DMS153 treated with DMSO at 0.1 percent for 48 hours (cell line): ENCODE data around the gene PRRC2B.
"Not testable (repeated sequence)": the region's sequence is repeated elsewhere in the genome, so short reads cannot be mapped to it uniquely, and the experiment has no call there.

Experiments used
- DNase-seq: peaks from one replicate; lab custom pipeline; 2025; ENCODE audit not compliant: unreplicated experiment; lab: John Stamatoyannopoulos, UW

Gene PRRC2B

GRCh38 chr9:131433302-131433854 lies 39.5 kb downstream of the PRRC2B start:
- DNase-seq, result no peak

GRCh38 chr9:131434673-131435072 lies 40.8 kb downstream of the PRRC2B start:
- no peak for DNase-seq

GRCh38 chr9:131436376-131436775 lies 42.5 kb downstream of the PRRC2B start:
- no peak for DNase-seq

GRCh38 chr9:131436865-131437271 lies 43.0 kb downstream of the PRRC2B start:
- no peak for DNase-seq

GRCh38 chr9:131438190-131438589 lies 44.3 kb downstream of the PRRC2B start:
- no peak for DNase-seq

GRCh38 chr9:131439224-131439623 lies 45.3 kb downstream of the PRRC2B start:
- DNase-seq, result no peak

GRCh38 chr9:131441441-131441840 lies 47.6 kb downstream of the PRRC2B start:
- no peak for DNase-seq

GRCh38 chr9:131442351-131442750 lies 48.5 kb downstream of the PRRC2B start:
- DNase-seq, result no peak

- no peak for DNase-seq
Measured at GRCh38 chr9:131443648-131444047, 49.8 kb downstream of the PRRC2B start.

GRCh38 chr9:131446276-131446675 lies 52.4 kb downstream of the PRRC2B start:
- DNase-seq, result no peak

- DNase-seq, result no peak
Measured at GRCh38 chr9:131447148-131447547, 53.3 kb downstream of the PRRC2B start.

- no peak for DNase-seq
Measured at GRCh38 chr9:131447600-131447999, 53.7 kb downstream of the PRRC2B start.

GRCh38 chr9:131448818-131449217 lies 54.9 kb downstream of the PRRC2B start:
- no peak for DNase-seq

GRCh38 chr9:131449276-131449675 lies 55.4 kb downstream of the PRRC2B start:
- no peak for DNase-seq

- DNase-seq, result no peak
Measured at GRCh38 chr9:131454028-131454427, 60.1 kb downstream of the PRRC2B start.

GRCh38 chr9:131455655-131456054 lies 61.8 kb downstream of the PRRC2B start:
- DNase-seq, result not testable (repeated sequence)

GRCh38 chr9:131457746-131458145 lies 63.9 kb downstream of the PRRC2B start:
- no peak for DNase-seq

- DNase-seq, result no peak
Measured at GRCh38 chr9:131459056-131459455, 65.2 kb downstream of the PRRC2B start.

GRCh38 chr9:131461166-131461565 lies 67.3 kb downstream of the PRRC2B start:
- DNase-seq, result no peak

- DNase-seq, result no peak
Measured at GRCh38 chr9:131464354-131465000, 70.6 kb downstream of the PRRC2B start.

- no peak for DNase-seq
Measured at GRCh38 chr9:131465401-131465800, 71.5 kb downstream of the PRRC2B start.

GRCh38 chr9:131467214-131467935 lies 73.5 kb downstream of the PRRC2B start:
- no peak for DNase-seq
